Left hindlimb (tissue), 1 donor: Measurements from ENCODE around the gene PCF11.
"Not testable (repeated sequence)": the region's sequence is repeated elsewhere in the genome, so short reads cannot be mapped to it uniquely, and the experiment has no call there.

Source experiments
- DNase-seq: peaks from one replicate; pipeline ENCODE4 v3.0.0-alpha.2; 2018

PCF11 gene, protein sequence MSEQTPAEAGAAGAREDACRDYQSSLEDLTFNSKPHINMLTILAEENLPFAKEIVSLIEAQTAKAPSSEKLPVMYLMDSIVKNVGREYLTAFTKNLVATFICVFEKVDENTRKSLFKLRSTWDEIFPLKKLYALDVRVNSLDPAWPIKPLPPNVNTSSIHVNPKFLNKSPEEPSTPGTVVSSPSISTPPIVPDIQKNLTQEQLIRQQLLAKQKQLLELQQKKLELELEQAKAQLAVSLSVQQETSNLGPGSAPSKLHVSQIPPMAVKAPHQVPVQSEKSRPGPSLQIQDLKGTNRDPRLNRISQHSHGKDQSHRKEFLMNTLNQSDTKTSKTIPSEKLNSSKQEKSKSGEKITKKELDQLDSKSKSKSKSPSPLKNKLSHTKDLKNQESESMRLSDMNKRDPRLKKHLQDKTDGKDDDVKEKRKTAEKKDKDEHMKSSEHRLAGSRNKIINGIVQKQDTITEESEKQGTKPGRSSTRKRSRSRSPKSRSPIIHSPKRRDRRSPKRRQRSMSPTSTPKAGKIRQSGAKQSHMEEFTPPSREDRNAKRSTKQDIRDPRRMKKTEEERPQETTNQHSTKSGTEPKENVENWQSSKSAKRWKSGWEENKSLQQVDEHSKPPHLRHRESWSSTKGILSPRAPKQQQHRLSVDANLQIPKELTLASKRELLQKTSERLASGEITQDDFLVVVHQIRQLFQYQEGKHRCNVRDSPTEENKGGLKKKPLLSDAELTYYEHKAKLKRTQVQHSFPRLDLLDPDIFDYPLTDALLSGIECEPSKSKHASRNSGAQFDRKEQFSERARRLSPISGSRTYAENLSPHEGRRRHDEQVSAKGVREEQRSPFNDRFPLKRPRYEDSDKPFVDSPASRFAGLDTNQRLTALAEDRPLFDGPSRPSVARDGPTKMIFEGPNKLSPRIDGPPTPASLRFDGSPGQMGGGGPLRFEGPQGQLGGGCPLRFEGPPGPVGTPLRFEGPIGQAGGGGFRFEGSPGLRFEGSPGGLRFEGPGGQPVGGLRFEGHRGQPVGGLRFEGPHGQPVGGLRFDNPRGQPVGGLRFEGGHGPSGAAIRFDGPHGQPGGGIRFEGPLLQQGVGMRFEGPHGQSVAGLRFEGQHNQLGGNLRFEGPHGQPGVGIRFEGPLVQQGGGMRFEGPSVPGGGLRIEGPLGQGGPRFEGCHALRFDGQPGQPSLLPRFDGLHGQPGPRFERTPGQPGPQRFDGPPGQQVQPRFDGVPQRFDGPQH (N-terminal part only)

DNA sequence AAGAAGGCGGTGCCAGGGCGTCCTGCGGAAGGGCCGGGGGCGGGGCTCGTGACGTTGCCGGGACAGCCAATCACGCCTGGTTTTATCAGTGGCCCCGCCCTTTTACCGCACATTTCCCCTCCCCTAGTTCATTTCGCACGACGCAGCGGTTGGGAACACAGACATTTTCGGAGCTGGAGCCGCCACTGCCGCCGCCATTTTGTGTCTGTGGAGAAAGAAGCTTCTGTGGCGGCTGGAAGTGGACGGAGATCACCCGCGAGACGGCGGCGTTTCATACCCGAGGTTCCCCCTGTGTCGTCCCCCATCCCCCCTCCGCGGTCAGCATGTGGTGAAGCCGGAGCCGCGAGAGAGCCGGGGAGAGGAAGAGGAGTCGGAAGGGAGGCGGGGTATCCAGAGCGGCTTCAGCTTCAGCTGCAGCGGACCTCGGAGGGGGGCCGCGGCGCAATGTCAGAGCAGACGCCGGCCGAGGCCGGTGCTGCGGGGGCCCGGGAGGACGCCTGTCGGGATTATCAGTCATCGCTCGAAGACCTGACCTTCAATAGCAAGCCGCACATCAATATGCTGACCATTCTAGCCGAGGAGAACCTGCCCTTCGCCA is at the start of gene PCF11:
Gene PCF11 (plus strand): TSS at position 136 of the 598 bp plus-strand sequence. CDS start 309 bp downstream, at position 445.
- no peak for DNase-seq

DNA sequence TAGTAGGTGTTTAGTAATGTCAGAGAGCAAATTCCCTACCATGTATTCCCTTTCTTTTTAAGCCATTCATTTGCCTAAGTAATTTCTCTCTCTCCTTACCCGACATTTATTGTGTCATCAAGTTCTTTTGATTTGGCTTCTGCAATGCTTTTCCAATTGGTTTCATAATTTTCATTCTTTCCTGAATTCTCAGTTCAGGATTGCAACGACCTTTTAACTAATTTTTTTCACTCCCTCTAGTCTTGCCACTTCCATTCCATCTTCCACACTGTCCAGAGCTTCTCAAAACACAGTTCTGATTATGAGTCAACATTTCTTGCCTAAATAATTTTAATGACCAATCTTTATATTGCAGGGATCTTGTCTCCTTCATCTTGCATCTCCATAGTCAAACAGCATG is 44.0 kb upstream of the PCF11 start:
- DNase-seq, result no peak

DNA sequence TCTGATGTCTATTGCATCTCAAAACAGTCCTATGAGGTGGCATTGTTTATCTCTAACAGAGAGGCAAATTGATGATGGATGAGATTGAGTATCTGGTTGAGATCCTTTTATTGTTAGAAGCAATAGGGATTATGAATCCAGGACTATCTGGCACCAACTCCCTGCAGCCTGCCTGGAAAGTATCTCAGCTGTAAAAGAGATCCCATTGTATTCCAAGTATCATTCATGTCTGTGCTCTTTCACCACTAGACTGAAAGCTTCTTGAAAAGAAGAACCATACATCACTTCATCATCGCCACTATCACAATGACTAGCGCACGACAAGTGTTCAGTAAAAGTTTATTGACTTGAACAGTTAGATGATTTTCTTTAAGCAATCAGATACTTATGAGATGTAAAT is 41.9 kb upstream of the PCF11 start:
- no peak for DNase-seq

DNA sequence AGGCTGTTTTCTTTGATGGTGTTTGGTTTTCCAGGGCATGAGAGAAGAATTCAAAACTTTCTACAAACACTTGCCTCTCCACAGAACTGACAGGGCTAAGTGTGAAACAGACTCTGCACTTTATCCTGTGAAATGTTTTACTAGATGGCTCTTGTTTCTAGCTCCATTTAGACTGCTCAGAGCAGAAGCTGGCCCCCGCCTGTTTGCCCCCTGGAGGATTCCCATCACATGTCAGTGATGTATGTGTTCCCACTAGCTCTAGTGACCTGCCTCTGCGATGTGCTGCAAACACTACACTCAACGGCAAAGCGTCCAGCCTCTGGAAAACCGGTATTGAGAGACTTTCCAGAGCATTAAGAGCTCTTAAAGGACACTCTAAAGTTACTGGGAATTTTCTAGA is 41.4 kb upstream of the PCF11 start:
- DNase-seq, result no peak

DNA sequence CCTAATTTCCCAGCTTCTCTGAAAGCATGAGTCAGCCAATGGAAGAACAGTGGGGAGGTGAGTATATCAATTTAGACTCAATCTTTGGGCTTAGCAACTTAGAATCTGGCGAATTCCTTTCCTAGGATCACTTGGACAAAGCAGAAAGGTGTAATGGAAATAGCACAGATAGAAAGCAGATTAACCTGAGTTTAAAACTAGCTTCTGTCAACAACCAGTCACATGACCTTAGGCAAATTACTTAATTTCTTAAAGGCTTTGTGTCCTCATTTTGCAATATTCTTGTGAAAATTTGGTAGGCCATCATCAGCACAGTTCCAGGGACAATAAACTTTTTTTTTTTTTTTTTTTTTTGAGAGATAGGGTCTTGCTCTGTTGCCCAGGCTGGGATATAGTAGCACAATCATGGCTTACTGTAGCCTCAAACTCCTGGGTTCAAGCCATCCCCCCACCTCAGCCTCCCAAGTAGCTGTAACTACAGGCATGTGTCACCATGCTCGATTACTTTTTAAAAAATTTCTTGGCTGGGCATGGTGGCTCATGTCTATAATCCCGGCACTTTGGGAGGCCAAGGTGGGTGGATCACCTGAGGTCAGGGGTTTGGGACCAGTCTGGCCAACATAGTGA is 40.8 kb upstream of the PCF11 start:
- no peak for DNase-seq

DNA sequence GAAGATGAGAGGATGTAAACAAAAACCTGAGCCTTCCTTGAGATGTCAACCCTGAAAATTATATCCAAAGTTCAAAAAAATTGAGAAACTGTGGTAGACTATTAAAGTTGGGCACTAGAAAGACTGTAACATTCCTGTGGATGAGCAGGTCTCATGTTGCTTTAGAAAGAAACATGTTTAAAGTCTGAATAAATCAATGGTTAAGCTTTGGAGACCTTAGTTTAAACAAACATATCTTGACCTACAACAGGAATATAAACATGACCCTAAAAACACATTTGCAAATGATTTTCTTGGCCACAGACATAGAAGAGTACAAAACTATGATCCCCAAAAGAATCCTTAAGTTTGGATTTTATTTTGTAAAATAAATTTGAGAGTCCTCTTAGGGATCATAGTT is 38.1 kb upstream of the PCF11 start:
- no peak for DNase-seq

DNA sequence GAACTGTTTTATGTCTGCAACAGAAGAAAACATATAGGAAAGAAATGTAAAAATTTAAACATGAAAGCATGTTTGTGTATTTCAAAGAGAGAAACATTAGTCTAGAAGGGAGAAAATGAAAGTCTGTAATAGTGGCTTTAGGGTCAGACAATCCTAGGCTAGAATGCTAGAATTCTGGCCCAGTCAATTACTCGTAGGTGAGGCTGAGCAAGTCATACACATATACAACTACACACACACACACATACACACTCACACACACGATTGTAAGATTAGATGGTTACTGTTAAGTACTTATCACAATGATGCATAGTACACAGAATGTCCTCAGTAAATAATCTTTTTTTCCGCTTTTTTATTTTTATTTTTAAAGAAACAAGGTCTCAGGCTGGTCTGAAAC is 37.7 kb upstream of the PCF11 start:
- DNase-seq, result no peak

DNA sequence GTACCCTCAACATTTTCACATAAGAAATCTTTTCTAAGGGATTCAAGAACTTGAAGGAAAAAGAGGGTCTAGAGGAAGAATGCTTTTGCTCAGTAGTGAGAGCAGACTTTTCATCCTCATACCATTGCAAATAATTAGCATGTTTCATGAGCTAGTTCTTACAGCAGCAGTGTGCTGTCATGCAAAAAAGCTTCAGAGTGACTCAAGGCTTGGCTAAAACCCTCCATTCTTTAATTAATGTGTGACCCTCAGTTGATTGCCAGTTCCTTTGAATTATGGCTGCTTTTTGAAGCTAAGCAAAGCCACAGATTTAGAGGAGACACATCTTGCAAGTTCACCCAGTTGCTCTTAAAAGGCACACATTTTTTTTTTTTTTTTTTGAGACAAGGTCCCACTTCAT is 36.6 kb upstream of the PCF11 start:
- no peak for DNase-seq

DNA sequence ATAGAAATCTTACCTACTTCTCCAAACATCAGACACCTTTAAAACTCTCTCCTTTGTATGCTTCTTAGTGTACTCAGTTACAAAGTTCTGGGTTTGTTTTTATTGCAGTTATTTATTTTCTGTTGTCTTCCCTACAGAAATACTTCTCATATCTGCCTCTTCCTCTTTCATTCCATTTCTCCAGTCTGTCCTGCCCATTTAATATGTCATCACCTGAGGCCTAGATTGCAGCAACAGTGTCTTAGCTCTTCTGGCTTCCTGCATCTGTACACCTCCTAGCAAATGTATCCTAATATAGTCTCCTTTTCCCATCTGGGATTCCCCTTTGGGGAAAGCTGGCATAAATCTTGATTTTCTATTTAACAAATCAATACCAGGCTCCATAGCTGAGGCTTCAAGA is 34.9 kb upstream of the PCF11 start:
- no peak for DNase-seq

DNA sequence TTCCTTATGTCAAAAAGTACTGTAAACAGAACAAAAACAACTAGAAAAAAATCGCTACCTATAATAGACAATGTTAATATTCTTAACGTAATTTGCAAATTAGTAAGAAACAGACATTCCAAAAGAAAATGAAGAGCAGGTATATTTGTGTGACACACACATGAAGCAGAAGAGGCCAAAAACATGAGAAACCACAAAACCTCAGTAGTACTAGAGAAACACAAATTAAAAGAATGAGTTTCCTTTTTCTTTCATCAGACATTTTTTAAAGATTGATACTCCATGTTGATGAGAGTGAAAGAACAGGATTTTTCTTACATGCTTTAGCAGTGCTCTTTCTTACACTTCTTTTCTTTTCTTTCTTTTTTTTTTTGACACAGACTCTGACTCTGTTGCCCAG is 34.2 kb upstream of the PCF11 start:
- DNase-seq, result no peak

DNA sequence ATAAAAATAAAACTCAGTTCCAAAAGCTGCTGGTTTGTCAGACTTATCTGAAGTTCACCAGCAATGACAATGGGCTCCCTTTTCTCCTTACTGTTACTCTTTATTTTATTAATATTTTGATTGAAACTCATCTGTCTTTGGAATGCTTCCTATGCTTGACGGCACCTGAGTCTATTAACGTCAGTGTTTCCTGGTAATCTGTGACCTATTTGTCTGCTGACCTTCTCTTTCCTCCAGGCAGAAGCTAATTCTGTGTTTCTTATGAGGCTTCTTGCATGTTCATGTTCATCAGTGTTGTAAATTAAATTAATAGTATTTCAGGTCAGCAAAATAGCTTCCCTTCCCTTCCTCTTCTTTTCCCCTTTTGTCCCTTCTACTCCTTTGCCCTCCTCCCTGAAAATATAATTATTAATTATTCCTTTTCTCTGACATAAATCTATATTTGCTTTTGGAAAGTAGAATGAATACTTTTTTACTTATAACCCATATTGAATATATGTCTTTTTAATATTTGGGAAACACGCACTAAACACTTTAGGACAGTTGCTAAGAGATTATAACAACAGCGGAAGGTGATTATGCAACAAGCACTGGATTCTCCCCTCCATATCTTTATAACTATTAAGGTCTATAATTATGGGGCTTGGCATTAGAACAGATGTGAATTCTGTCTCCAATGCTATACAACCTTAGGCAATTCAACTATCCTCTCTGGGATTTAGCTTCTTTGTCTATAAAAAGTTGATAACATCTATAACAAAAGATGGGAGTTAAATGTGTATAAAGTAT is 32.1 kb upstream of the PCF11 start:
- DNase-seq, result no peak

DNA sequence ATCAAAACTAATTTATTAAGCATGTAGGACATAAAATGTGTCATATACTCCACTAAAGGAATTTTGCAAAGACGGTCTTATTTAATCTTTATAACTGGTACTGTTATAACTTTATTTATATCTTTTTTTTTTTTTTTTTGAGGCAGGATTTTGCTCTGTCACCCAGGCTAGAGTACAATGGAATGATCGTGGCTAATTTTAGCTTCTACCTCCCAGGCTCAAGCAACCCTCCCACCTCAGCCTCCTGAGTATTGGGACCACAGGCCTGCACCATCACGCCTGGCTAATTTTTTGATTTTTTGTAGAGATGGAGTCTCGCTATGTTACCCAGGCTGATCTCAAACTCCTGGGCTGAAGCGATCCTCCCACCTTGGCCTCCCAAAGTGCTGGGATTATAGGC is 31.4 kb upstream of the PCF11 start:
- no peak for DNase-seq

DNA sequence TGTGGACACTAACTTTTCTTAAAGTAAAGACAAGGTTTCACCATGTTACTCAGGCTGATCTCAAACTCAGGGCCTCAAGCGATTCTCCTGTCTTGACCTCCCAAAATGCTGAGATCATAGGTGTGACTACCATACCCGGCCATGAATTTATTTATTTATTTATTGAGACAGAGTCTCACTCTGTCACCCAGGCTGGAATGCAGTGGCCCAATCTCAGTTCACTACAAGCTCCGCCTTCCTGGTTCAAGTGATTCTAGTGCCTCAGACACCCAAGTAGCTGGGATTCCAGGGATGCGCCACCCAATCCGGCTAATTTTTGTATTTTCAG is 29.7 kb upstream of the PCF11 start:
- DNase-seq, result no peak

DNA sequence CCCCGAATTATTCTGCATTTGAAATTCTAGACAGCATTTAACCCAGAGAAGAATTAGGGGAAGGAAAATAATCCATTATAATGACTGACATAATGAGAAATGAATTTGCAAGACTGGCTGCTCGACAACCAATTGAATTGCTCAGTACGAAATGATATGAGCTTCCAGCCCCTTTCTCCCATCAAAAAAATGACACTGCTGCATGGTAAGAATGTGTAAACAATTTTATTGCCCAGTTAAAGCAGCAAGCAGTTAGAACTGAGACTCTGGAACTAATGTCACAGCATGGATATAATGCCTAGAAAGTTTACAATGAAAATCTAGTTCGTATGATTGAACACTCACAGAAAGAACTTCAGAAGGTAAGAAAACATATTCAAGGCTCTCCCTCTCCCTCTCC is 24.7 kb upstream of the PCF11 start:
- no peak for DNase-seq

DNA sequence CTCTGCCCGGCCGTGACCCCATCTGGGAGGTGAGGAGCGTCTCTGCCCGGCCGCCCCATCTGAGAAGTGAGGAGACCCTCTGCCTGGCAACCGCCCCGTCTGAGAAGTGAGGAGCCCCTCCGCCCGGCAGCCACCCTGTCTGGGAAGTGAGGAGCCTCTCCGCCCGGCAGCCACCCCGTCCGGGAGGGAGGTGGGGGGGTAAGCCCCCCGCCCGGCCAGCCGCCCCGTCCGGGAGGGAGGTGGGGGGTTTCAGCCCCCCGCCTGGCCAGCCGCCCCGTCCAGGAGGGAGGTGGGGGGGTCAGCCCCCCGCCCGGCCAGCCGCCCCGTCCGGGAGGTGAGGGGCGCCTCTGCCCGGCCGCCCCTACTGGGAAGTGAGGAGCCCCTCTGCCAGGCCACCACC is 23.7 kb upstream of the PCF11 start:
- not testable (repeated sequence) for DNase-seq

DNA sequence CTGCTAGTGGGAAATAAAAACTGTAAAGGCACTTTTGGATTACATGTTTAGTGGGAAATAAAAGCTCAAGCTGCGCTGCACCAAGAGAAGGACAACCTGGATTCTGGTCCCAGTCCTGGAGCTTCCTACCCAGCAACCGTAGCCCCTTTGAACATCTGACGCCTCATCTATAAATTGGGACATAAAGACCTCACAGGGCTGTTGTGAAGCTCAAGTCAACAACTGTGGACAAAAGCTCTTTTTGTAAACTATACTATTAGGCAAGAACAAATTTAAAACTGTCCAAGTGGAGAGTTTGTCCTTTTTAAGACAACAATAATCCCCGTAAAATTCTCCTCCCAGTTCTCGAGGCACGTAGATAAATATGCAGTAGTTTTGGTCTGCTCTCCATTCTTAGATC is 17.6 kb upstream of the PCF11 start:
- no peak for DNase-seq

DNA sequence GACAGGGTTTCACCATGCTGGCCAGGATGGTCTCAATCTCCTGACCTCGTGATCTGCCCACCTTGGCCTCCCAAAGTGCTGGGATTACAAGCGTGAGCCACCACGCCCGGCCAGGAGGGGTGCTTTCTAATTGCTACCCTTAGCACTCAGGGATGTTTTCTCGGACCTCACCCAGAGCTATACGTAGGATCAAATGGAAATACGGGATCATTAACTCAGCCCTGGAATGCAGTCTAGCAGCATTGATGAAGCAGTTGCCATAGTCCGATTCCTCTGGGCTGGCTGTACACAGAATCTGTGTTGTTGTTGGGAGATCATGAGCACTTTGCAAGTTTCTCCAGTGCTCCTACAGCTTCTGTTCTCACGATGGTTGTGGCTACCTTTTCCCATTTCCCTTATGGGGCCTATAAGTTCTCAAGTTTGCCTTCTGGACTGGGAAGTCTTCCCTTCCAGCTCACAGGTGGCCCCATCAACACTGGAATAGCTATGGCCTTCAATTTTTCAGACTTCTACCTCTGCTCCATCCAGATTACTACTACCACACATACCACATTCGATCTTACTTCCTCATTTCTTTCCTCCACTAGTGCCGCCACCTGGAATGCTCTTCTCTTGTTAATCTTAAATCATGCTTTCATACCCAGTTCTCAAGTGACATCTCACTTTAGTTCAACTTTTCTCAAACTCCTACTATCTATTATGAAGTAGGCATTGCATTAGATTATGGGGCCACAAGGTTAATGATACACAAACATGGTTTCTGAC is 16.1 kb upstream of the PCF11 start:
- DNase-seq, result no peak

DNA sequence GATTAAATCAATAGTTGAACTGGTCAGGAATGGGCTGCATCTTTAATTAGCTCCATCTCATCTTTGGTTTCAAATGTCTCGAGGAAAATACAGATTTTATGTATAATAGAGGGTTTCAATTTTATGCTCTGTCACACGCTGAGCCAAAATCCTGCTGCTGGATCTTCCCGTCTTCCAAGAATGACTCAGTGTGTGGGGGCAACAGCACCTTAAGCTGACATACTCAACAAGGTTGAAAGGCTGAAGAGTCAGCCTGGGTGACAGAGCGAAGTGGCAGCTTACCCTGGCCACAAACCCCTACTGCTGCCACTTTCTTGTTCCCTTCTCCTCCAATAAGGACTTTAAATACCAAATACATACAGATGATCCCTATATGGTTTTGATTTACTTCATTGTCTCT is 9.0 kb upstream of the PCF11 start:
- DNase-seq, result no peak

DNA sequence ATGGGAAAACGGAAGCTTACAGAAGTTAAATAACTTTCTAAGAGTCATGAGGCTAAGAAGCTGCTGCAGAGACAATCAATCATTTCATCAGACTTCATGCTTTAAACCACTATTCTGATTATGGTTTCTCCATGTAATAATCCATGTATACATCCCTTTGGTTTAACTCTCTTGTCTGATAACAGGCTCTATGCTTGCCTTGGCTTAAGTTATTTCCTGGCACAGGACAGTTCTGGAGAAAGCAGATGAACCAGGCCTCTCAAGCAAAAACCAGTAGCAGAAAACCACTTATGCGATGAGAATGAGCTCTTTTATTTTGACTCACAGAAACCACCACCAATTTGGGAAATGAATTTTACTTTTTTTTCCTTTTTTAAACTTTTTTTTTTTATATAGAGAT is 6.5 kb upstream of the PCF11 start:
- DNase-seq, result no peak

DNA sequence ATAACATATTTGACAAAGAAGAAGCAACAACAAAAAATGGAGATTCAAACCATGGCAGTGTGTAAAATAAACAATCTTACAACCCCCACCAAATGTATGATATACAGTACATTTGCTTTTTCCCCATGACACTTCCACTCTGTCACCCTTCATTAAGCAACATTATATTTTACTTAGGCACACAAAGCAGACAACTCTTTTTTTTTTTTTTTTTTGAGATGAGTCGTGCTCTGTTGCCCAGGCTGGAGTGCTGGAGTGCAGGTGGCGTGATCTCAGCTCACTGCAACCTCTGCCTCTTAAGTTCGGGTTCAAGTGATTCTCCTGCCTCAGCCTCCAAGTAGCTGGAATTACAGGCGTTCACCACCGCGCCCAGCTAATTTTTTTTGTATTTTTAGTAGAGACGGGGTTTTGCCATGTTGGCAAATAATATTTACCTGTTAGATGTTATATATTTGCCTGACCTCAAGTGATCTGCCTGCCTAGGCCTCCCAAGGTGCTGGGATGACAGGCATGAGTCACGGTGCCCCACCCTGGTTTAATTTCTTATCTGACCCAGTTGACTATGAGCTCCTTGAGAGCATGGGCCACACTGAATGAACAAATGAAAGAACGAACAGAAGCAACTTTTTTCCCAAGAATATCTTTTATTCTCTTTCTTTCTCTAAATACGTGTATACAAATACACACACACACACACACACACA is 5.5 kb upstream of the PCF11 start:
- no peak for DNase-seq
